GM12878 (cell line): Measurements from ENCODE around the gene MYO6. TPM values are rescaled to one million over a fixed set of nuclear protein-coding genes. Genes with fewer than 3 reads are reported as not detected.

Experiments
- ATAC-seq: fragments of 200-7000 bp; cut with Tn5 transposase; 3 replicates; pipeline ENCODE4 v1.9.1; 2020; ENCODE audit warnings: mild to moderate bottlenecking, moderate library complexity
- BruUV-seq: library from RNA; stranded (reverse); fragments of 400-500 nt; replicated peaks from 2 replicates; lab custom pipeline; 2021; lab: Mats Ljungman, UMichigan
- CTCF ChIA-PET: fragments of 300-600 bp; sonication (Branson Sonifier 250); formaldehyde crosslinking; extraction: SDS; loops from one replicate; lab custom pipeline; 2021; ENCODE audit warnings: inconsistent platforms; lab: Yijun Ruan, JAX
- POLR2A ChIA-PET: fragments of 350-600 bp; formaldehyde crosslinking; extraction: SDS; loops from one replicate; lab custom pipeline; 2021; ENCODE audit warnings: inconsistent platforms; lab: Charles Lee
- RAD21 ChIA-PET: fragments of 300-600 bp; sonication (Branson Sonifier 250); formaldehyde crosslinking; loops from one replicate; lab custom pipeline; 2023; ENCODE audit warnings: antibody characterized with exemption; ENCODE audit not compliant: unreplicated experiment; lab: Charles Lee
- SMC1A ChIA-PET: fragments of 300-600 bp; sonication (Branson Sonifier 250); formaldehyde crosslinking; loops from one replicate; lab custom pipeline; 2023; ENCODE audit not compliant: unreplicated experiment, uncharacterized antibody; lab: Charles Lee
- DNase-seq: peaks from one replicate; pipeline ENCODE4 v3.0.0-alpha.2; 2011; ENCODE audit warnings: low read depth, low spot score
- FAIRE-seq: peaks from 3 replicates; lab custom pipeline; 2011; peaks lifted over from hg19 to GRCh38; lab: Jason Lieb, UNC
- H2AFZ ChIP-seq: 2 replicates; pipeline ENCODE4 v1.6.0; 2011; ENCODE audit warnings: low read depth, low read length, control low read depth; ENCODE audit not compliant: control insufficient read depth
- H3K27ac ChIP-seq: 2 replicates; pipeline ENCODE4 v1.5.1; 2011; ENCODE audit warnings: control low read depth; ENCODE audit not compliant: control insufficient read depth, insufficient read depth
- H3K27me3 ChIP-seq, 2 experiments: replicated peaks in 1 of 2; 2 replicates each; pipeline versions ENCODE4 v1.6.0 to v1.6.1; 2011; ENCODE audit warnings: low read length in 1 of 2; ENCODE audit not compliant: control insufficient read depth in 2 of 2, insufficient read depth in 2 of 2
- H3K36me3 ChIP-seq, 2 experiments: 2 replicates each; pipeline ENCODE4 v1.5.1; 2011; ENCODE audit warnings: low read length in 1 of 2; ENCODE audit not compliant: control insufficient read depth in 2 of 2, insufficient read depth in 2 of 2
- H3K4me1 ChIP-seq: 2 replicates; pipeline ENCODE4 v1.6.1; 2011; ENCODE audit warnings: mild to moderate bottlenecking, low read length, moderate library complexity, mixed read lengths; ENCODE audit not compliant: control insufficient read depth, insufficient read depth
- H3K4me2 ChIP-seq: 2 replicates; pipeline ENCODE4 v1.6.0; 2011; ENCODE audit warnings: control low read depth; ENCODE audit not compliant: control insufficient read depth, insufficient read depth
- H3K4me3 ChIP-seq: fragments of 200-600 bp; sonication (generic); 2 replicates; pipeline ENCODE4 v1.5.1; 2016
- H3K79me2 ChIP-seq: 2 replicates; pipeline ENCODE4 v1.6.0; 2011; ENCODE audit warnings: low read length; ENCODE audit not compliant: control insufficient read depth, insufficient read depth
- H3K9ac ChIP-seq: 2 replicates; pipeline ENCODE4 v1.8.0; 2011; ENCODE audit warnings: low read length, control low read depth, mixed read lengths; ENCODE audit not compliant: control insufficient read depth, insufficient read depth
- H3K9me3 ChIP-seq: replicated peaks from 3 replicates; pipeline ENCODE4 v1.5.1; 2011; ENCODE audit warnings: mild to moderate bottlenecking, low read length; ENCODE audit not compliant: control insufficient read depth, insufficient read depth
- H4K20me1 ChIP-seq: 2 replicates; pipeline ENCODE4 v1.6.0; 2011; ENCODE audit not compliant: control insufficient read depth, insufficient read depth
- CUX1 ChIP-seq: IDR thresholded peaks from 2 replicates; pipeline ENCODE4 v1.6.1; 2012; ENCODE audit warnings: improper control_type of control experiment, low read depth, low read length; ENCODE audit not compliant: insufficient replicate concordance
- E4F1 ChIP-seq: fragments of 450-650 bp; IDR thresholded peaks from 2 replicates; pipeline ENCODE4 v1.6.1; 2018; ENCODE audit warnings: borderline replicate concordance, mild to moderate bottlenecking; ENCODE audit not compliant: partially characterized antibody
- EZH2 ChIP-seq: IDR thresholded peaks from 2 replicates; pipeline ENCODE4 v1.6.1; 2012; ENCODE audit warnings: low read depth, mild to moderate bottlenecking, control low read depth, inconsistent platforms, low read length, borderline replicate concordance; ENCODE audit not compliant: control insufficient read depth
- JUNB ChIP-seq: IDR thresholded peaks from 2 replicates; pipeline ENCODE4 v1.6.1; 2016; ENCODE audit warnings: antibody characterized with exemption, mild to moderate bottlenecking
- MEF2A ChIP-seq: IDR thresholded peaks from 2 replicates; pipeline ENCODE4 v1.6.1; 2011; ENCODE audit warnings: low read depth, mild to moderate bottlenecking, low read length, moderate library complexity; ENCODE audit not compliant: insufficient read depth
- MEF2B ChIP-seq: fragments of 450-650 bp; IDR thresholded peaks from 2 replicates; pipeline ENCODE4 v1.6.1; 2018; ENCODE audit warnings: mild to moderate bottlenecking, moderate library complexity; ENCODE audit not compliant: partially characterized antibody, poor library complexity, severe bottlenecking
- POLR2AphosphoS5 ChIP-seq: IDR thresholded peaks from 2 replicates; pipeline ENCODE4 v1.6.1; 2011; ENCODE audit warnings: mild to moderate bottlenecking, low read length, inconsistent platforms
- SMARCA5 ChIP-seq: fragments of 450-650 bp; IDR thresholded peaks from 2 replicates; pipeline ENCODE4 v1.6.1; 2017; ENCODE audit warnings: mild to moderate bottlenecking
- SREBF2 ChIP-seq: IDR thresholded peaks from 2 replicates; pipeline ENCODE4 v1.6.1; 2012; ENCODE audit warnings: mild to moderate bottlenecking, low read length
- SUPT20H ChIP-seq: IDR thresholded peaks from 2 replicates; pipeline ENCODE4 v1.6.1; 2011; ENCODE audit warnings: low read depth, mild to moderate bottlenecking, low read length, moderate library complexity, borderline replicate concordance; ENCODE audit not compliant: control insufficient read depth
- YBX1 ChIP-seq: fragments of 450-650 bp; IDR thresholded peaks from 2 replicates; pipeline ENCODE4 v1.6.1; 2016; ENCODE audit warnings: antibody characterized with exemption
- ZBTB40 ChIP-seq: fragments of 450-650 bp; IDR thresholded peaks from 2 replicates; pipeline ENCODE4 v1.6.1; 2016; ENCODE audit warnings: mild to moderate bottlenecking, moderate library complexity, borderline replicate concordance
- ZSCAN29 ChIP-seq: fragments of 450-650 bp; IDR thresholded peaks from 2 replicates; pipeline ENCODE4 v1.6.1; 2017; ENCODE audit warnings: mild to moderate bottlenecking, moderate library complexity
- WGBS: methylation state at CpG from one replicate; pipeline ENCODE4 v1.1.6; 2016; ENCODE audit warnings: low lambda C conversion rate; ENCODE audit not compliant: insufficient replicate concordance, insufficient coverage; ENCODE audit errors: missing lambda C conversion rate; 5-methylcytosine and 5-hydroxymethylcytosine counted together
- in situ Hi-C: fragments of 300-500 bp; cut with MboI; formaldehyde crosslinking; loops from 9 replicates; pipeline ENCODE4 v1.14.3; 2018; ENCODE audit warnings: mixed read lengths
- intact Hi-C: fragments of 100-400 bp; cut with micrococcal nuclease; formaldehyde crosslinking; loops from one replicate; pipeline ENCODE4 v1.14.2; 2022; ENCODE audit not compliant: unreplicated experiment
- polyA plus RNA-seq, 11 experiments: library from polyadenylated mRNA; depleted of rRNA in 4 of 11; unstranded in 6 of 11; stranded (reverse) in 5 of 11; fragments of >200 nt; fragmentation: Nextera tagmentation in 4 of 11; fragmentation: Illumina TruSeq in 1 of 11; extraction: Ambion mirVana in 4 of 11; extraction: Trizol in 1 of 11; gene quantifications; 1 replicate in 1 of 11; 2 replicates in 10 of 11; pipeline versions ENCODE4 v1.2.1 to v1.2.3, GENCODE V29; 2011 to 2016; ENCODE audit warnings: inconsistent platforms in 2 of 11, missing spikeins in 2 of 11, low read depth in 1 of 11
- total RNA-seq, 4 experiments: library from RNA; depleted of rRNA in 3 of 4; stranded (reverse); fragments of >200 nt in 3 of 4; fragmentation: Illumina TruSeq in 1 of 4; extraction: Trizol in 1 of 4; gene quantifications; 2 replicates each; pipeline versions ENCODE4 v1.2.1 to v1.2.3, GENCODE V29; 2013 to 2021

The MYO6 gene
- total and polyA plus RNA-seq, 10 of the 15 experiments (the other 5 are each of a cell fraction or from before 2014, with no cell fraction given), result 7.9 to 30.4 (median 16.8) TPM

- Histone ChIP-seq H3K4me2 (no peak overlapping the region), H3K9me3 (no peaks in the 10 kb centered on the region), H3K4me3 (no peak overlapping the region), H3K4me1 (no peaks in the 10 kb centered on the region), H3K36me3 (peaks cover 0 to 1% of the 10 kb centered on the region in 2 experiments; a peak in 2 of 4 replicates), H3K27ac (no peak overlapping the region), H3K9ac (no peak overlapping the region), H2AFZ (no peak overlapping the region), H3K79me2 (no peaks in the 10 kb centered on the region), H4K20me1 (no peaks in the 10 kb centered on the region), H3K27me3 (no peaks in the 10 kb centered on the region)
- in situ Hi-C loops, result no loop called here
- no peak for ATAC-seq
- ChIA-PET CTCF (no interaction called here), RAD21 (interaction anchor here (0.8 kb wide), 1 partner anchor 14 kb away, joined by 3 read pairs; no protein-coding TSS in a partner anchor), POLR2A (no interaction called here), SMC1A (no interaction called here)
- no peak for DNase-seq
- FAIRE-seq, result peak; percentile 27
- 72% methylated on average over 1 of the region's 1 CpG for WGBS
- intact Hi-C loops, result no loop called here
- BruUV-seq, result no TSS peak
- TF ChIP-seq POLR2AphosphoS5, result no peak
- no peak for TF ChIP-seq CUX1
- no peak for TF ChIP-seq ZSCAN29
- TF ChIP-seq MEF2B, result no peak
- TF ChIP-seq SREBF2, result no peak
- no peak for TF ChIP-seq EZH2
- no peak for TF ChIP-seq E4F1
- TF ChIP-seq MEF2A, result no peak
- TF ChIP-seq JUNB, result no peak
- TF ChIP-seq SMARCA5, result no peak
- no peak for TF ChIP-seq SUPT20H
- no peak for TF ChIP-seq ZBTB40
- TF ChIP-seq YBX1, result no peak
Observed at GRCh38 chr6:75815756-75816155, 66.7 kb downstream of the MYO6 start.
